SH-SY5Y (cell line): ENCODE data around the gene ANKS4B.

Experiments
- GATA2 ChIP-seq: IDR thresholded peaks from 2 replicates; pipeline ENCODE4 v1.6.1; 2011; ENCODE audit warnings: mild to moderate bottlenecking, low read depth, low read length
- GATA3 ChIP-seq: IDR thresholded peaks from 2 replicates; pipeline ENCODE4 v1.6.1; 2011; ENCODE audit warnings: low read depth, mild to moderate bottlenecking, low read length, moderate library complexity

GRCh38 chr16:21301895-21302291 lies 68.4 kb downstream of the ANKS4B start:
- no peak for TF ChIP-seq GATA2
- TF ChIP-seq GATA3 = no peak
